ENCODE measurements around the gene SKAP2.
"Not testable (repeated sequence)": the region's sequence is repeated elsewhere in the genome, so short reads cannot be mapped to it uniquely, and the experiment has no call there.

The SKAP2 gene

GRCh38 chr7:26857506-26858240 lies 6.7 kb downstream of the SKAP2 start:
- peak in 2 of 56 donors; percentile 1 to 2 for DNase-seq

GRCh38 chr7:26857170-26857505 lies 7.3 kb downstream of the SKAP2 start:
- no peak for DNase-seq

GRCh38 chr7:26856176-26856985 lies 8.0 kb downstream of the SKAP2 start:
- no peak for DNase-seq

GRCh38 chr7:26854876-26855855 lies 9.2 kb downstream of the SKAP2 start:
- no peak for DNase-seq

GRCh38 chr7:26853788-26854393 lies 10.5 kb downstream of the SKAP2 start:
- DNase-seq = no peak

GRCh38 chr7:26850193-26850651 lies 14.2 kb downstream of the SKAP2 start:
- no peak for DNase-seq

- DNase-seq = no peak
Measured at GRCh38 chr7:26843705-26844104, 20.7 kb downstream of the SKAP2 start.

GRCh38 chr7:26842897-26843296 lies 21.5 kb downstream of the SKAP2 start:
- no peak for DNase-seq

- DNase-seq = no peak
Measured at GRCh38 chr7:26841003-26841739, 23.2 kb downstream of the SKAP2 start.

- not testable (repeated sequence) for DNase-seq
Measured at GRCh38 chr7:26836793-26837192, 27.6 kb downstream of the SKAP2 start.

GRCh38 chr7:26815426-26815825 lies 49.0 kb downstream of the SKAP2 start:
- no peak for DNase-seq

GRCh38 chr7:26813432-26813831 lies 51.0 kb downstream of the SKAP2 start:
- no peak for DNase-seq

- DNase-seq = no peak
Measured at GRCh38 chr7:26794541-26794940, 69.8 kb downstream of the SKAP2 start.

- DNase-seq = no peak
Measured at GRCh38 chr7:26792576-26792975, 71.8 kb downstream of the SKAP2 start.

- DNase-seq = no peak
Measured at GRCh38 chr7:26792006-26792405, 72.4 kb downstream of the SKAP2 start.

- no peak for DNase-seq
Measured at GRCh38 chr7:26789481-26790184, 74.8 kb downstream of the SKAP2 start.

- no peak for DNase-seq
Measured at GRCh38 chr7:26787701-26788100, 76.7 kb downstream of the SKAP2 start.

GRCh38 chr7:26784118-26784517 lies 80.3 kb downstream of the SKAP2 start:
- DNase-seq = no peak

GRCh38 chr7:26782501-26782900 lies 81.9 kb downstream of the SKAP2 start:
- DNase-seq = no peak

Measured in nucleus accumbens (tissue), 56 donors.